ENCODE results near the gene GRK5. TPM values are rescaled to one million over a fixed set of nuclear protein-coding genes. Genes with fewer than 3 reads are reported as not detected.

The GRK5 gene
- total RNA-seq, 1 donor from 2014 or later, result 1.8 TPM

- DNase-seq (ENCODE audit: low read depth), result no peak
Observed at GRCh38 chr10:119357412-119358151, 150.2 kb downstream of the GRK5 start.

- no peak for DNase-seq (ENCODE audit: low read depth)
Observed at GRCh38 chr10:119358152-119358512, 150.8 kb downstream of the GRK5 start.

GRCh38 chr10:119358567-119358966 is 151.2 kb downstream of the GRK5 start:
- no peak for DNase-seq (ENCODE audit: low read depth)

- no peak for DNase-seq (ENCODE audit: low read depth)
Observed at GRCh38 chr10:119359025-119359424, 151.7 kb downstream of the GRK5 start.

GRCh38 chr10:119360181-119360921 is 153.0 kb downstream of the GRK5 start:
- DNase-seq (ENCODE audit: low read depth), result no peak

GRCh38 chr10:119361037-119361436 is 153.7 kb downstream of the GRK5 start:
- no peak for DNase-seq (ENCODE audit: low read depth)

GRCh38 chr10:119362122-119362521 is 154.8 kb downstream of the GRK5 start:
- no peak for DNase-seq (ENCODE audit: low read depth)

- DNase-seq (ENCODE audit: low read depth), result peak; percentile 30
Observed at GRCh38 chr10:119364645-119365600, 157.6 kb downstream of the GRK5 start.

- DNase-seq (ENCODE audit: low read depth), result no peak
Observed at GRCh38 chr10:119365773-119366599, 158.6 kb downstream of the GRK5 start.

- DNase-seq (ENCODE audit: low read depth), result no peak
Observed at GRCh38 chr10:119367841-119368549, 160.6 kb downstream of the GRK5 start.

- no peak for DNase-seq (ENCODE audit: low read depth)
Observed at GRCh38 chr10:119368581-119368980, 161.2 kb downstream of the GRK5 start.

GRCh38 chr10:119368991-119369869 is 161.9 kb downstream of the GRK5 start:
- peak; percentile 80 for DNase-seq (ENCODE audit: low read depth)

- DNase-seq (ENCODE audit: low read depth), result peak; percentile 85
Observed at GRCh38 chr10:119370111-119370741, 162.9 kb downstream of the GRK5 start.

- DNase-seq (ENCODE audit: low read depth), result no peak
Observed at GRCh38 chr10:119370972-119371703, 163.8 kb downstream of the GRK5 start.

- no peak for DNase-seq (ENCODE audit: low read depth)
Observed at GRCh38 chr10:119371704-119372663, 164.6 kb downstream of the GRK5 start.

- no peak for DNase-seq (ENCODE audit: low read depth)
Observed at GRCh38 chr10:119373294-119374102, 166.1 kb downstream of the GRK5 start.

Data from myocyte (in vitro differentiated cells).